CD4-positive, alpha-beta T cell treated with Interleukin-6 at 100 ng/mL for 8 hours (primary cell): ENCODE measurements around the gene TIAM2.

Source experiments
- DNase-seq: peaks from one replicate; pipeline ENCODE4 v3.0.0-alpha.2; 2020; ENCODE audit warnings: mixed read lengths, low spot score

The TIAM2 gene

GRCh38 chr6:155064303-155064702 is 69.2 kb downstream of the TIAM2 start:
- DNase-seq = no peak

- no peak for DNase-seq
Observed at GRCh38 chr6:155066361-155066760, 71.2 kb downstream of the TIAM2 start.

- DNase-seq = no peak
Observed at GRCh38 chr6:155066921-155067680, 72.0 kb downstream of the TIAM2 start.

GRCh38 chr6:155067956-155068615 is 73.0 kb downstream of the TIAM2 start:
- no peak for DNase-seq

GRCh38 chr6:155069543-155069942 is 74.4 kb downstream of the TIAM2 start:
- no peak for DNase-seq

- no peak for DNase-seq
Observed at GRCh38 chr6:155075930-155076695, 81.0 kb downstream of the TIAM2 start.

- DNase-seq = no peak
Observed at GRCh38 chr6:155077331-155077730, 82.2 kb downstream of the TIAM2 start.

- no peak for DNase-seq
Observed at GRCh38 chr6:155077784-155078183, 82.7 kb downstream of the TIAM2 start.

- no peak for DNase-seq
Observed at GRCh38 chr6:155078331-155078745, 83.2 kb downstream of the TIAM2 start.

- no peak for DNase-seq
Observed at GRCh38 chr6:155079985-155080452, 84.9 kb downstream of the TIAM2 start.

- no peak for DNase-seq
Observed at GRCh38 chr6:155080881-155081845, 86.0 kb downstream of the TIAM2 start.

GRCh38 chr6:155084431-155085123 is 89.5 kb downstream of the TIAM2 start:
- DNase-seq = no peak

- DNase-seq = no peak
Observed at GRCh38 chr6:155085582-155086257, 90.6 kb downstream of the TIAM2 start.

GRCh38 chr6:155088856-155089255 is 93.7 kb downstream of the TIAM2 start:
- no peak for DNase-seq

- no peak for DNase-seq
Observed at GRCh38 chr6:155089746-155090145, 94.6 kb downstream of the TIAM2 start.

GRCh38 chr6:155090166-155090565 is 95.1 kb downstream of the TIAM2 start:
- DNase-seq = no peak

- no peak for DNase-seq
Observed at GRCh38 chr6:155091756-155092155, 96.6 kb downstream of the TIAM2 start.

- peak; percentile 29 for DNase-seq
Observed at GRCh38 chr6:155093430-155093829, 98.3 kb downstream of the TIAM2 start.

GRCh38 chr6:155100087-155100486 is 105.0 kb downstream of the TIAM2 start:
- no peak for DNase-seq

- DNase-seq = no peak
Observed at GRCh38 chr6:155100591-155100990, 105.5 kb downstream of the TIAM2 start.
